Transverse colon (tissue), 4 donors: ENCODE measurements around the gene ZMIZ1. TPM values are rescaled to one million over a fixed set of nuclear protein-coding genes. Genes with fewer than 3 reads are reported as not detected.
"Not testable (repeated sequence)": the region's sequence is repeated elsewhere in the genome, so short reads cannot be mapped to it uniquely, and the experiment has no call there.

Experiments used
- DNase-seq: peaks from one replicate; pipeline ENCODE4 v3.0.0-alpha.2; 2019
- H3K27ac ChIP-seq, 4 donors: fragments of 200-600 bp; sonication (generic); 2 replicates each; pipeline ENCODE4 v1.5.1; 2016 to 2018; ENCODE audit warnings: inconsistent platforms in 4 of 4
- H3K27me3 ChIP-seq: fragments of 200-600 bp; sonication (generic); 2 replicates; pipeline ENCODE4 v1.5.1; 2017; ENCODE audit warnings: inconsistent platforms
- H3K36me3 ChIP-seq, 4 donors: fragments of 200-600 bp; sonication (generic); 2 replicates each; pipeline ENCODE4 v1.5.1; 2017 to 2019; ENCODE audit warnings: inconsistent platforms in 4 of 4
- H3K4me1 ChIP-seq, 4 donors: fragments of 200-600 bp; sonication (generic); 2 replicates each; pipeline ENCODE4 v1.5.1; 2017 to 2020; ENCODE audit warnings: inconsistent platforms in 4 of 4
- H3K4me3 ChIP-seq, 4 donors: fragments of 200-600 bp; sonication (generic); 1 replicate in 1 of 4; 2 replicates in 3 of 4; pipeline versions ENCODE4 v1.5.1 to v1.6.1; 2017 to 2019; ENCODE audit warnings: inconsistent platforms in 4 of 4
- H3K9me3 ChIP-seq, 2 donors: fragments of 200-600 bp; sonication (generic); 2 replicates each; pipeline ENCODE4 v1.5.1; 2017 to 2019; ENCODE audit warnings: inconsistent platforms in 2 of 2
- CTCF ChIP-seq, 5 experiments: fragments of 200-600 bp in 3 of 5; fragments of 450-650 bp in 2 of 5; sonication (generic) in 3 of 5; IDR thresholded peaks; 1 replicate in 2 of 5; 2 replicates in 3 of 5; pipeline ENCODE4 v1.5.1; 2016 to 2017; ENCODE audit warnings: antibody characterized with exemption in 5 of 5, inconsistent platforms in 3 of 5, mild to moderate bottlenecking in 2 of 5, moderate library complexity in 1 of 5
- EP300 ChIP-seq: sonication (generic); formaldehyde crosslinking; IDR thresholded peaks from one replicate; pipeline ENCODE4 v1.6.1; 2017; ENCODE audit warnings: antibody characterized with exemption, low read depth
- POLR2A ChIP-seq: fragments of 450-650 bp; IDR thresholded peaks from one replicate; pipeline ENCODE4 v1.6.1; 2016; ENCODE audit warnings: antibody characterized with exemption, mild to moderate bottlenecking, moderate library complexity
- POLR2AphosphoS5 ChIP-seq, 3 donors: sonication (generic); formaldehyde crosslinking; IDR thresholded peaks; one replicate each; pipeline ENCODE4 v1.6.1; 2016; ENCODE audit warnings: antibody characterized with exemption in 3 of 3
- WGBS, 2 donors: methylation state at CpG; one replicate each; pipeline ENCODE4 v1.1.5; 2018; ENCODE audit warnings: low coverage in 1 of 2; 5-methylcytosine and 5-hydroxymethylcytosine counted together
- in situ Hi-C, 4 donors: fragments of 200-750 bp; cut with MboI; loops; one replicate each; pipeline versions ENCODE4 v1.15.0 to v1.15.1; 2017; ENCODE audit warnings: low sequenced_read_pairs in 3 of 4, low pct_ligation_motif_present in 1 of 4, low pct_unique_long_range_greater_than_20kb in 1 of 4
- intact Hi-C: fragments of 100-400 bp; cut with DNase I; formaldehyde crosslinking; loops from one replicate; pipeline ENCODE4 v1.15.1; 2023; ENCODE audit warnings: low total_unique reads
- total RNA-seq, 4 donors: library from RNA; depleted of rRNA; stranded (reverse); fragments of >200 nt; gene quantifications; one replicate each; pipeline ENCODE4 v1.1.0, GENCODE V29; 2016

Gene ZMIZ1
- total RNA-seq, 4 donors from 2014 or later, result 32.0 to 108 (median 63.0) TPM

GRCh38 chr10:79329529-79329928 lies 260.8 kb downstream of the ZMIZ1 start:
- Histone ChIP-seq H3K4me3 (no peak overlapping the region), H3K27me3 (no peaks in the 10 kb centered on the region), H3K4me1 (peaks cover 0 to 12% (median 0%) of the 10 kb centered on the region in 4 donors), H3K36me3 (no peaks in the 10 kb centered on the region), H3K9me3 (no peaks in the 10 kb centered on the region), H3K27ac (no peak overlapping the region)
- intact Hi-C loops, result no loop called here
- in situ Hi-C loops, result no loop called here
- TF ChIP-seq EP300, result no peak
- TF ChIP-seq POLR2A, result no peak
- no peak for TF ChIP-seq CTCF (IDR thresholded peaks at IDR 0.05)
- TF ChIP-seq POLR2AphosphoS5 (IDR thresholded peaks at IDR 0.05), result no peak
- 88 to 93% methylated on average over 9 of the region's 9 CpGs for WGBS, 2 donors
- no peak for DNase-seq

- no peaks in the 10 kb centered on the region for H3K36me3 ChIP-seq
- H3K27ac ChIP-seq, result no peak overlapping the region
- no peak overlapping the region for H3K4me3 ChIP-seq
- WGBS, 2 donors, result 70 to 95% methylated on average over 1 to 5 of the region's 5 CpGs
- no peaks in the 10 kb centered on the region for H3K27me3 ChIP-seq
- peaks cover 0 to 12% (median under 1%) of the 10 kb centered on the region in 4 donors for H3K4me1 ChIP-seq
- TF ChIP-seq POLR2A (no peak), EP300 (no peak), CTCF (IDR thresholded peaks at IDR 0.05) (no peak), POLR2AphosphoS5 (IDR thresholded peaks at IDR 0.05) (no peak)
- intact Hi-C loops, result no loop called here
- in situ Hi-C loops, result no loop called here
- no peak for DNase-seq
- H3K9me3 ChIP-seq, result no peaks in the 10 kb centered on the region
Measured at GRCh38 chr10:79331226-79331625, 262.5 kb downstream of the ZMIZ1 start.

- 70 to 71% methylated on average over 2 to 6 of the region's 6 CpGs for WGBS, 2 donors
- no peaks in the 10 kb centered on the region for H3K27me3 ChIP-seq
- no peak overlapping the region for H3K4me3 ChIP-seq
- H3K27ac ChIP-seq, result no peak overlapping the region
- H3K36me3 ChIP-seq, result no peaks in the 10 kb centered on the region
- H3K4me1 ChIP-seq, result peaks cover 0 to 12% (median 3%) of the 10 kb centered on the region in 4 donors
- intact Hi-C loops, result no loop called here
- H3K9me3 ChIP-seq, result no peaks in the 10 kb centered on the region
- no peak for TF ChIP-seq POLR2AphosphoS5 (IDR thresholded peaks at IDR 0.05)
- no peak for TF ChIP-seq CTCF (IDR thresholded peaks at IDR 0.05)
- no peak for TF ChIP-seq POLR2A
- TF ChIP-seq EP300, result no peak
- DNase-seq, result no peak
- in situ Hi-C loops, result no loop called here
Measured at GRCh38 chr10:79331709-79332108, 262.9 kb downstream of the ZMIZ1 start.

GRCh38 chr10:79332610-79333315 lies 264.0 kb downstream of the ZMIZ1 start:
- DNase-seq, H3K36me3 ChIP-seq, H3K4me3 ChIP-seq, H3K27me3 ChIP-seq, in situ Hi-C loops, H3K9me3 ChIP-seq, intact Hi-C loops, H3K27ac ChIP-seq: not testable (repeated sequence)
- peaks cover 0 to 12% (median 3%) of the 10 kb centered on the region in 4 donors for H3K4me1 ChIP-seq
- WGBS, 2 donors, result 91 to 100% methylated on average over 2 of the region's 10 CpGs

GRCh38 chr10:79333513-79333912 lies 264.7 kb downstream of the ZMIZ1 start:
- in situ Hi-C loops, result no loop called here
- Histone ChIP-seq H3K9me3 (no peaks in the 10 kb centered on the region), H3K27ac (no peak overlapping the region), H3K4me3 (no peak overlapping the region), H3K36me3 (no peaks in the 10 kb centered on the region), H3K4me1 (peaks cover 0 to 12% (median 3%) of the 10 kb centered on the region in 4 donors), H3K27me3 (no peaks in the 10 kb centered on the region)
- TF ChIP-seq POLR2A, result no peak
- intact Hi-C loops, result no loop called here
- WGBS, 2 donors, result 98 to 100% methylated on average over 2 of the region's 2 CpGs
- DNase-seq, result no peak
